Measurements from ENCODE around the gene KCNF1. TPM values are rescaled to one million over a fixed set of nuclear protein-coding genes. Genes with fewer than 3 reads are reported as not detected.

The KCNF1 gene
- total RNA-seq, 1 donor from 2014 or later, result not detected

- Mint-ChIP-seq H3K4me3 (no peak overlapping the region), H3K27ac (peak overlapping the region; percentile 87), H3K36me3 (no peaks in the 10 kb centered on the region), H3K4me1 (peaks cover 21% of the 10 kb centered on the region), H3K9me3 (no peaks in the 10 kb centered on the region), H3K27me3 (ENCODE audit: insufficient read depth, low read depth) (peaks cover 2% of the 10 kb centered on the region)
- peak overlapping the region; percentile 34 for H2AFZ ChIP-seq (replicated peaks)
- no peak overlapping the region for H3K9ac ChIP-seq
- no peak overlapping the region for H3K27ac ChIP-seq
- peaks cover 6% of the 10 kb centered on the region for H3K4me1 ChIP-seq
- no peaks in the 10 kb centered on the region for H3K79me2 ChIP-seq (ENCODE audit: low read depth)
- TF ChIP-seq EZH2 (IDR thresholded peaks at IDR 0.05), result no peak
- no peak for TF ChIP-seq EZH2phosphoT487 (IDR thresholded peaks at IDR 0.05)
- no peak for TF ChIP-seq CTCF (IDR thresholded peaks at IDR 0.05)
- H3K4me3 ChIP-seq, result no peak overlapping the region
- H3K27me3 ChIP-seq, result no peaks in the 10 kb centered on the region
- H3K9me3 ChIP-seq (ENCODE audit: low read depth), result no peaks in the 10 kb centered on the region
- H3F3A ChIP-seq (ENCODE audit: low read depth), result no peaks in the 10 kb centered on the region
- H4K20me1 ChIP-seq (ENCODE audit: low read depth), result no peaks in the 10 kb centered on the region
- no peaks in the 10 kb centered on the region for H3K36me3 ChIP-seq
- no peak for DNase-seq (ENCODE audit: low spot score)
- H3K4me2 ChIP-seq, result no peak overlapping the region
Observed at GRCh38 chr2:10863837-10864236, 47.9 kb upstream of the KCNF1 start.

GRCh38 chr2:10864251-10864650 lies 47.5 kb upstream of the KCNF1 start:
- DNase-seq (ENCODE audit: low spot score), result no peak
- no peaks in the 10 kb centered on the region for H3K79me2 ChIP-seq (ENCODE audit: low read depth)
- no peak overlapping the region for H3K4me3 ChIP-seq
- peaks cover 6% of the 10 kb centered on the region for H3K4me1 ChIP-seq
- H3K27ac ChIP-seq, result no peak overlapping the region
- Mint-ChIP-seq H3K27ac (peak overlapping the region; percentile 34), H3K9me3 (no peaks in the 10 kb centered on the region), H3K27me3 (ENCODE audit: insufficient read depth, low read depth) (peaks cover 2% of the 10 kb centered on the region), H3K4me1 (peaks cover 21% of the 10 kb centered on the region), H3K36me3 (no peaks in the 10 kb centered on the region), H3K4me3 (no peak overlapping the region)
- peak overlapping the region; percentile 34 for H2AFZ ChIP-seq (replicated peaks)
- no peak for TF ChIP-seq EZH2phosphoT487 (IDR thresholded peaks at IDR 0.05)
- no peak for TF ChIP-seq EZH2 (IDR thresholded peaks at IDR 0.05)
- TF ChIP-seq CTCF (IDR thresholded peaks at IDR 0.05), result no peak
- no peaks in the 10 kb centered on the region for H3K27me3 ChIP-seq
- H3K9me3 ChIP-seq (ENCODE audit: low read depth), result no peaks in the 10 kb centered on the region
- H4K20me1 ChIP-seq (ENCODE audit: low read depth), result no peaks in the 10 kb centered on the region
- no peak overlapping the region for H3K4me2 ChIP-seq
- no peaks in the 10 kb centered on the region for H3K36me3 ChIP-seq
- no peak overlapping the region for H3K9ac ChIP-seq
- H3F3A ChIP-seq (ENCODE audit: low read depth), result no peaks in the 10 kb centered on the region

GRCh38 chr2:10864861-10865636 lies 46.7 kb upstream of the KCNF1 start:
- Mint-ChIP-seq H3K4me3 (no peak overlapping the region), H3K27ac (no peak overlapping the region), H3K9me3 (no peaks in the 10 kb centered on the region), H3K4me1 (peaks cover 21% of the 10 kb centered on the region), H3K27me3 (ENCODE audit: insufficient read depth, low read depth) (peaks cover 2% of the 10 kb centered on the region), H3K36me3 (no peaks in the 10 kb centered on the region)
- no peak for DNase-seq (ENCODE audit: low spot score)
- Histone ChIP-seq H3K36me3 (no peaks in the 10 kb centered on the region), H3K4me2 (no peak overlapping the region), H4K20me1 (ENCODE audit: low read depth) (no peaks in the 10 kb centered on the region), H3K9ac (no peak overlapping the region), H3F3A (ENCODE audit: low read depth) (no peaks in the 10 kb centered on the region), H2AFZ (replicated peaks) (no peak overlapping the region), H3K4me3 (no peak overlapping the region), H3K4me1 (peaks cover 6% of the 10 kb centered on the region), H3K27ac (no peak overlapping the region), H3K27me3 (no peaks in the 10 kb centered on the region), H3K79me2 (ENCODE audit: low read depth) (no peaks in the 10 kb centered on the region), H3K9me3 (ENCODE audit: low read depth) (no peaks in the 10 kb centered on the region)
- TF ChIP-seq EZH2 (IDR thresholded peaks at IDR 0.05) (no peak), CTCF (IDR thresholded peaks at IDR 0.05) (peak; percentile 23)
